Endodermal cell (in vitro differentiated cells): Measurements from ENCODE around the gene CD22. TPM values are rescaled to one million over a fixed set of nuclear protein-coding genes. Genes with fewer than 3 reads are reported as not detected.

ENCODE experiments used
- DNase-seq: peaks from one replicate; pipeline ENCODE4 v3.0.0-alpha.2; 2017
- H3K27ac ChIP-seq: 2 replicates; pipeline ENCODE4 v1.5.1; 2013; ENCODE audit warnings: mild to moderate bottlenecking, low read depth, low read length, moderate library complexity
- H3K27me3 ChIP-seq: 2 replicates; pipeline ENCODE4 v1.6.1; 2013; ENCODE audit warnings: mild to moderate bottlenecking, low read length, moderate library complexity; ENCODE audit not compliant: insufficient read depth, control insufficient read depth, poor library complexity, severe bottlenecking
- H3K36me3 ChIP-seq: 2 replicates; pipeline ENCODE4 v1.7.0; 2013; ENCODE audit warnings: mild to moderate bottlenecking, low read length, moderate library complexity; ENCODE audit not compliant: control insufficient read depth, insufficient read depth
- H3K4me1 ChIP-seq: one replicate; pipeline ENCODE4 v1.7.0; 2013; ENCODE audit warnings: low read length; ENCODE audit not compliant: control insufficient read depth, insufficient read depth
- H3K4me3 ChIP-seq: 2 replicates; pipeline ENCODE4 v1.5.1; 2013; ENCODE audit warnings: mild to moderate bottlenecking, low read length, moderate library complexity
- H3K9ac ChIP-seq: 2 replicates; pipeline ENCODE4 v1.6.1; 2013; ENCODE audit warnings: mild to moderate bottlenecking, low read length, moderate library complexity; ENCODE audit not compliant: poor library complexity, severe bottlenecking; ENCODE audit errors: extremely low read depth
- H3K9me3 ChIP-seq: 2 replicates; pipeline ENCODE4 v1.6.1; 2013; ENCODE audit warnings: mild to moderate bottlenecking, low read length, moderate library complexity; ENCODE audit not compliant: control insufficient read depth
- H3K27ac Mint-ChIP-seq: 2 replicates; pipeline ENCODE4 v1.8.0; 2020; ENCODE audit warnings: mixed read lengths
- H3K27me3 Mint-ChIP-seq: 2 replicates; pipeline ENCODE4 v1.8.0; 2021; ENCODE audit warnings: mild to moderate bottlenecking, mixed read lengths; ENCODE audit not compliant: insufficient read depth
- H3K36me3 Mint-ChIP-seq: 2 replicates; pipeline ENCODE4 v1.8.0; 2020; ENCODE audit warnings: low read depth, mixed read lengths
- H3K4me1 Mint-ChIP-seq: 2 replicates; pipeline ENCODE4 v1.8.0; 2020; ENCODE audit warnings: mixed read lengths
- H3K4me3 Mint-ChIP-seq: 2 replicates; pipeline ENCODE4 v1.8.0; 2020; ENCODE audit warnings: mild to moderate bottlenecking, moderate library complexity, mixed read lengths
- H3K9me3 Mint-ChIP-seq: 2 replicates; pipeline ENCODE4 v1.8.0; 2020; ENCODE audit warnings: mild to moderate bottlenecking, mixed read lengths
- CTCF ChIP-seq: fragments of 200-600 bp; sonication (generic); conservative IDR thresholded peaks from 2 replicates; pipeline ENCODE4 v1.5.0; 2021; ENCODE audit warnings: antibody characterized with exemption, mild to moderate bottlenecking
- WGBS, 2 experiments: methylation state at CpG; one replicate each; pipeline versions ENCODE4 v1.1.5 to v1.1.7; 2013; ENCODE audit warnings: missing lambda C conversion rate in 2 of 2, mixed read lengths in 1 of 2; ENCODE audit not compliant: insufficient coverage in 1 of 2, insufficient read length in 1 of 2; 5-methylcytosine and 5-hydroxymethylcytosine counted together
- total RNA-seq, 2 donors: library from RNA; stranded (reverse); fragmentation: NEBNext Ultra II Directional in 1 of 2; extraction: Animal tissue kit (Norgen Biotek cat#: 25700) in 1 of 2; gene quantifications; 2 replicates in 1 of 2; 3 replicates in 1 of 2; pipeline ENCODE4 v1.2.1, GENCODE V29; 2021

The CD22 gene
- total RNA-seq, 2 donors from 2014 or later = not detected

DNA sequence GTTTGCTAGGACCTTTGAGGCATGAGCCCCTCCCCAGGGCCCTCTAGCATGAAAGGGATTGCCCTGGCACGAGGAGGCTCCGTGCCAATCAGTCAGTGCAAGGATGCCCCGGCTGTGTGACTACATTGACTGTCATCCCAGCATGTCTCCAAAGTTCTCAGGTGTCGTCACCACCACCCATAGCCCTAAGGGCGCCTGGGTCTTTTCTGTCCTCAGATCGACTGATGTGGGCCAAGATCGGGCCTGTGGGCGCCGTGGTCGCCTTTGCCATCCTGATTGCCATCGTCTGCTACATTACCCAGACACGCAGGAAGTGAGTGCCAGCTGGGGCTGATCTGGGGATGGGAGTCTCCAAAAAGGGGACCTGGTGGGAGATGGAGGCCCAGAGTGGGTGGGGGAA is 18.7 kb upstream of the CD22 start:
- Mint-ChIP-seq H3K9me3 (no peaks in the 10 kb centered on the region), H3K4me1 (no peaks in the 10 kb centered on the region), H3K27me3 (no peaks in the 10 kb centered on the region), H3K4me3 (no peak overlapping the region), H3K27ac (no peak overlapping the region), H3K36me3 (no peaks in the 10 kb centered on the region)
- no peak for TF ChIP-seq CTCF
- Histone ChIP-seq H3K4me3 (no peak overlapping the region), H3K9me3 (no peaks in the 10 kb centered on the region), H3K36me3 (no peaks in the 10 kb centered on the region), H3K27me3 (no peaks in the 10 kb centered on the region), H3K4me1 (no peaks in the 10 kb centered on the region), H3K9ac (no peak overlapping the region), H3K27ac (no peak overlapping the region)
- WGBS, 2 experiments = 96% methylated on average over 12 of the region's 12 CpGs
- no peak for DNase-seq

DNA sequence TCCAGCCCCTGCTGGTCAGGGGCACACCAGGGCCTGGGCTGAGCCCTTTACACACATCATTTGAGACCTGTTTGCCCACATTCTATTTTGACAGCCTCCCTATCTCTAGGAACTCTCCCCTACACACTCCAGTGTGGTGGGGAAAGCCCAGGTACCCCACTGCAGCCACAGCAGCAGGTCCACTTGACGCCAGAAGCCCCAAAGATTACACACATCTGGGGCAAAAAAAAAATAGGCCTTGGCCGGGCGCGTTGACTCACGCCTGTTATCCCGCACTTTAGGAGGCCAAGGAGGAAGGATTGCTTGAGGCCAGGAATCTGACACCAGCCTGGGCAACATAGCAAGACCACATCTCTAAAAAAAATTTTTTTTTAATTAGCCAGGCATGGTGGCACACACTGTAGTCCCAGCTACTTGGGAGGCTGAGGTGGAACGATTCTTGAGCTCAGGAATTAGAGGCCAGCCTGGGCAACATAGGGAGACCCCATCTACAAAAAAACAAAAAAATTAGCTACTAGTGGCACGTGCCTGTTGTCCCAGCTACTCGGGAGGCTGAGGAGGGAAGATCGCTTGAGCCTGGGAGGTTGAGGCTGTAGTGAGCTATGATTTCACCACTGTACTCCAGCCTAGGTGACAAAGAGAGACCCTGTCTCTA is 18.0 kb upstream of the CD22 start:
- H3K9me3 Mint-ChIP-seq = no peaks in the 10 kb centered on the region
- H3K36me3 Mint-ChIP-seq = no peaks in the 10 kb centered on the region
- WGBS, 2 experiments = 92 to 94% methylated on average over 7 to 10 of the region's 10 CpGs
- H3K4me1 ChIP-seq = no peaks in the 10 kb centered on the region
- H3K27me3 Mint-ChIP-seq = no peaks in the 10 kb centered on the region
- DNase-seq = no peak
- no peak overlapping the region for H3K4me3 ChIP-seq
- no peaks in the 10 kb centered on the region for H3K27me3 ChIP-seq
- no peak overlapping the region for H3K27ac Mint-ChIP-seq
- H3K4me1 Mint-ChIP-seq = no peaks in the 10 kb centered on the region
- no peak overlapping the region for H3K9ac ChIP-seq
- no peak overlapping the region for H3K4me3 Mint-ChIP-seq
- TF ChIP-seq CTCF = no peak
- H3K36me3 ChIP-seq = no peaks in the 10 kb centered on the region
- H3K9me3 ChIP-seq = no peaks in the 10 kb centered on the region
- no peak overlapping the region for H3K27ac ChIP-seq

- H3K27me3 Mint-ChIP-seq = no peaks in the 10 kb centered on the region
- peak; percentile 55 for DNase-seq
- H3K27ac Mint-ChIP-seq = no peak overlapping the region
- H3K9me3 Mint-ChIP-seq = no peaks in the 10 kb centered on the region
- Histone ChIP-seq H3K9ac (no peak overlapping the region), H3K4me1 (no peaks in the 10 kb centered on the region), H3K4me3 (no peak overlapping the region), H3K27ac (no peak overlapping the region), H3K36me3 (no peaks in the 10 kb centered on the region), H3K27me3 (no peaks in the 10 kb centered on the region), H3K9me3 (no peaks in the 10 kb centered on the region)
- H3K4me1 Mint-ChIP-seq = no peaks in the 10 kb centered on the region
- TF ChIP-seq CTCF = no peak
- no peaks in the 10 kb centered on the region for H3K36me3 Mint-ChIP-seq
- H3K4me3 Mint-ChIP-seq = no peak overlapping the region
- 84 to 88% methylated on average over 6 to 21 of the region's 21 CpGs for WGBS, 2 experiments
These were observed 16.9 kb upstream of the CD22 start for GRCh38 chr19:35311901-35312665.
